ENCODE results near the gene SCO2. TPM values are rescaled to one million over a fixed set of nuclear protein-coding genes. Genes with fewer than 3 reads are reported as not detected.
A peak's percentile ranks its signal among the peaks of the same experiment; 100 is the strongest.

SCO2 gene
- total and polyA plus RNA-seq, 2 of the 13 experiments (the other 11 are each of a cell fraction or from before 2014, with no cell fraction given), result 0.32 to 3.7 TPM

GRCh38 chr22:50485221-50486131 is 39.9 kb downstream of the SCO2 start (continued):
- TF ChIP-seq ATF5 (CRISPR knock-in tag; IDR thresholded peaks at IDR 0.05; ENCODE audit: low read depth), result no peak
- TF ChIP-seq BRCA1 (CRISPR knock-in tag; IDR thresholded peaks at IDR 0.05), result no peak
- TF ChIP-seq ZNF275 (CRISPR knock-in tag; IDR thresholded peaks at IDR 0.05; ENCODE audit: borderline replicate concordance), result no peak
- TF ChIP-seq ZMYM2 (CRISPR knock-in tag; IDR thresholded peaks at IDR 0.05), result 0 out of 2 replicates have a peak, but pooled peaks have one; percentile 53
- TF ChIP-seq ZZZ3 (CRISPR knock-in tag; IDR thresholded peaks at IDR 0.05; ENCODE audit: borderline replicate concordance), result no peak
- TF ChIP-seq MAFK (conservative IDR thresholded peaks at IDR 0.05 in 1 of 2, IDR thresholded peaks at IDR 0.05 in 1 of 2; ENCODE audit: low read length in 2 of 2), result no peak
- no peak for TF ChIP-seq SYNCRIP (IDR thresholded peaks at IDR 0.05; ENCODE audit: insufficient read depth, low read depth, low read length)
- TF ChIP-seq ZNF383 (CRISPR knock-in tag; IDR thresholded peaks at IDR 0.05; ENCODE audit: borderline replicate concordance), result no peak
- no peak for TF ChIP-seq FOXO1 (CRISPR knock-in tag; IDR thresholded peaks at IDR 0.05)
- TF ChIP-seq ARNT2 (CRISPR knock-in tag; IDR thresholded peaks at IDR 0.05; ENCODE audit: low read depth), result peak; percentile 23; the same call in 1 of the 2 replicates
- no peak for TF ChIP-seq ZNF10 (CRISPR knock-in tag; IDR thresholded peaks at IDR 0.05; ENCODE audit: borderline replicate concordance, low read depth)
- TF ChIP-seq ONECUT2 (CRISPR knock-in tag; IDR thresholded peaks at IDR 0.05), result no peak
- TF ChIP-seq ZNF431 (CRISPR knock-in tag; IDR thresholded peaks at IDR 0.05; ENCODE audit: borderline replicate concordance, low read depth), result no peak
- no peak for TF ChIP-seq ZNF777 (CRISPR knock-in tag; IDR thresholded peaks at IDR 0.05)
- peak; percentile 72; the same call in 1 of the 2 replicates for TF ChIP-seq ARID4A (CRISPR knock-in tag; IDR thresholded peaks at IDR 0.05; ENCODE audit: borderline replicate concordance)

All from HepG2 (cell line).